NCI-H2227 treated with DMSO at 0.1 percent for 48 hours (cell line): Measurements from ENCODE around the gene RNASEH1.

Source experiments
- DNase-seq: peaks from one replicate; lab custom pipeline; 2025; lab: John Stamatoyannopoulos, UW

RNASEH1 gene, protein sequence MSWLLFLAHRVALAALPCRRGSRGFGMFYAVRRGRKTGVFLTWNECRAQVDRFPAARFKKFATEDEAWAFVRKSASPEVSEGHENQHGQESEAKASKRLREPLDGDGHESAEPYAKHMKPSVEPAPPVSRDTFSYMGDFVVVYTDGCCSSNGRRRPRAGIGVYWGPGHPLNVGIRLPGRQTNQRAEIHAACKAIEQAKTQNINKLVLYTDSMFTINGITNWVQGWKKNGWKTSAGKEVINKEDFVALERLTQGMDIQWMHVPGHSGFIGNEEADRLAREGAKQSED

DNA sequence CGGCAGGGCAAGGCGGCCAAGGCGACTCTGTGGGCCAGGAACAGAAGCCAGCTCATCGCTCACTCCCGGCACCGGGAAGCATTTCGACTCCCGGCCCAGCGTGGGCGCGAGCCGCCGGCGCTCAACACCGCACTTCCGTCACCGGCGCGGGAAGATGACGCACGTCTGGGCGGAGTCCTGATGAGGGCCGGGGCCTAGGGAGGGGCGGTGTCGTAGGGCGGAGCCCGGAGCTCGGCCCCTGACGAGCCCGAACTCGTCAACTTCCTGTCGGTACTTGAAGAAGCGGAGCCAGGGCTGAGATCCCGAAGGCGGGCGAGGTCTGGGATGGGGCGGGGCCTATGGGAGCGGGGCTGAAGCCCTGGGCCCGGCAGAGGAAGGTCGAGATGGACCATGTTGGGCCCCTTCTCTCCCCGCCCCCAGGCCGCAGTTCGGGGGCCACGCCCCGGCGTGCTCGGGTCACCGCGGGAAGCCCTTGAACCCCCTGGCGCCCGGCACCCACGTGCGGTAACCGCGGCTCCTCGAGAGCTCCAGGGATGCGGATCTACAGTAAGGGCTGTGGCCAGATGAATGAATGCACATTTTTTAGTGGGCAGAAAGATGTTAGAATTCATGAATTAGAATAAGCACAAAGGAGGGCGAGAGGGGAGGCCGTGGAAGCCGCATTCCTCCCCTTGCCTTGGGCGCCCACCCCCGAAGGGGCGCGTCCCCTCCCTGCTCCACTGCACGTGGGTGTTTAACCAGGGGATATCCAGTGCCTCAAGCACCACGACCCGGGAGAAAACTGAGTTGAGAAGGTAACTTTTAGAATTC is at the start of gene RNASEH1:
RNASEH1 (minus strand) TSS at position 129 of the 810 bp plus-strand sequence; CDS start at position 56, 73 bp downstream.
- DNase-seq, result peak; percentile 93

DNA sequence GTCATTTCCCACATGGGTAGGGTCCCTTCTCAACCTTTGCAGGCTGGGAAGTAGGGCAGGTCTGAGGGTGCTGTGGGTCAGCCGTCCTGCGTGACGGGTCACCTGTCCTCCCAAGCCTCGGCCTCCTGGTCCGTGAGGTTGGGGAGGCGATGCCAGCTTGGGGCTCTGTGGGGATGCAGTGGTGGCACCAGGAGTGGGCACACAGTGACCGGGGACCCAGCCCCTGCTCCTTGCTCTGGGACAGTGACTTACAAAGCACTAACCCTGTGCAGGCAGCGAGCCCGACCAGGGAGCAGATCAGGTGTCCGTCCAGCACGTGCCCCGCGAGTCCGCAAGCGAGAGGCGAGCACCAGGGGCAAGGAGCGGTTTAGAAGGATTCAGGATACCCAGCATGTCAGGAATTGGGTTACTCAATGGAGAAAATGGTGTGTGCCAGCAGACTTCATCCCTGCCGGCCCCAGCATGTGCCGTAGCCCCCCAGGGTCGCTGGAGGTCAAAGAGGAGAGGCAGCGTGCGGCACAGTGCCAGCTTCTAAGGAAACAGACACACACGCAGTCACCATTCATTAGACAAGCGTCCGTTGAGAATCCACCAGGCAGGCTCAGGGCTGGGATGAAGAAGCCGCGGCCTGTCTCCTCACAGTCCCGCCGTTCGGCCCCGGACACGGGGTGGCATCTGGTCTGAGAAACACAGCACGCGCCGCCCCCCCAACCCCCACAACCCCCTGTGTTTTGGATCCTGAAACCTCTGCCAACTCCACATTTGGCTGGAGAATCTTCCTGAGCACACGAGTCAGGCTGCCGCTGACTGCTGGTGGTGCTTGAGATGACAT is 48.5 kb upstream of the RNASEH1 start:
- DNase-seq, result no peak

DNA sequence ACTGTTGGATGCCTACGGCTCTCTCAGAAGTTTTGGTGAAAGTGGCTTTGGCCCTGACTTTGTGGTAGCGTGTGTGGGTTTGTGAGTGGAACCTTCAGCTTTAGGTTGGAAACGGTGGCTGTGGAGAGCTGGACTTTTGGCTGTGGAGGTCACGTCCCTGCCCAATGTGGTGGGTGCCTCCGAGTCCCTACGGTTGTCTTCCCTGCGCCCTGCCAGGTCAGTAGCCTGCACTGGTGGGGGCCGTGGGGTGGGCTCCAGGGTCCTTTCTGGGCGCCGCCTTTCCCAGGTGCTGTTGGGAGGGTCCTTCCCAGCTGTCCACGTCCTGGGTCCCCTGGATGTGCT is 47.9 kb upstream of the RNASEH1 start:
- no peak for DNase-seq

DNA sequence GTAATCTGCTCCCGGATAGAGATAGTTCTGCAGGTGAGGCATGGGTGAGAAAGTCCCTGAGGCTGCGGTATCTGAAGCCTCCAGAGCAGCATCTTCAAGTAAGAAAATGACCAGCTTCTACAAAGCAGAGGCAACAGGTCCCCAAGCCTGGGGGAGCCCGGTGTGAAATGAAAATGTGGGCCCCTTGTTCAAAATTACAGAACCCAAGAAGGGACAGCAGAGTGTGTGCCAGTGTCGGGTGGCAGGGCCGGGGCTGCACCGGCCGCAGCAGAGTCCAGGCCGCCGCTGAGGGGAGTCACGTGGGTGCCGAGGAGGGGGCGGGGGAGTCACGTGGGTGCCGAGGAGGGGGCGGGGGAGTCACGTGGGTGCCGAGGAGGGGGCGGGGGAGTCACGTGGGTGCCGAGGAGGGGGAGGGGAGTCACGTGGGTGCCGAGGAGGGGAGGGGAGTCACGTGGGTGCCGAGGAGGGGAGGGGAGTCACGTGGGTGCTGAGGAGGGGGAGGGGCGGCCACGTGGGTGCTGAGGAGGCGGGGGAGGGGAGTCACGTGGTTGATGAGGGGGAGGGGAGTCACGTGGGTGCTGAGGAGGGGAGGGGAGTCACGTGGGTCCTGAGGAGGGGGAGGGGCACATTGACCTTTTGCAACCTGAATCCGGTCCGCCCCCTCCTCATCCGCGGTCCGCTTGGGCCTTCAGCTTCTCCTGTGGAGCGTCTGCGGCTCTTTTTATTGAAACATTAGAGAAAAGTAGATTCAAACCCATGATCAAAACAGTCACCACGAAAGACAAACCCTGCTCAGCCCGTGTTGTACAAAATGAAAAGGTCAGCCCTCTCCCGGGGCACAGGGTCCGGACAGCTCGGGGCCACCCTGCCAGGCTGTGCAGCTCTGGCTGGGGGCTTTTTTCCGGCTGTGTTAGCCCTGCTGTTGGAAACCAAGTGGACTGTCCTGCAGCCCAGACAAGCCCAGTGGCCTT is 47.1 kb upstream of the RNASEH1 start:
- peak; percentile 82 for DNase-seq

DNA sequence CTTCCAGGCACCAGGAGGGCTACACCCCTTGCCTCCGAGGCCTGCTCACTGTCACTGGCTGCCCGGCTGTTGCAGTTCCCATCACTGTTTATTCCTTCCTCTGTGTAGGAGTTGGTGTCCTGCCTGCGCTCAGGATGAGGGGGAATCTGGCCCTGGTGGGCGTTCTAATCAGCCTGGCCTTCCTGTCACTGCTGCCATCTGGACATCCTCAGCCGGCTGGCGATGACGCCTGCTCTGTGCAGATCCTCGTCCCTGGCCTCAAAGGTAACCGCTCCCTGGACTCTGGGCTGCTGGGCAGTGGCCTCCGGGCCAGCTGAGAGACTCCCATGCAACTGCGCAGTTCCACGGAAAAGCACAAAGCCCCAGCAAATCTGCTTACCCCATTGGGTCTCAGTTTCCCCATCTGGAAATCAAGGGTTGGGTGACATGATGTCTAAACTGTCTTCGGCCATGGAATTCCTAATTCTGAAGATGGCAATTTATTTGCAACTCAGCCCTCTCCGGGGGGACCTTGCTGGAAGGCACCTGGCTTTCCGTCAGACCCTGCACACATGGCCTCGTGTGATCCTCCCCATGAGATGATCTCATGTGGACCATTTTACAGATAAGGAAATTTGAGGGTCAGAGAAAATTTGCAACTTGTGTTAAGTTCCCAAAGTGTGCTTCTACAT is 46.2 kb upstream of the RNASEH1 start:
- no peak for DNase-seq

DNA sequence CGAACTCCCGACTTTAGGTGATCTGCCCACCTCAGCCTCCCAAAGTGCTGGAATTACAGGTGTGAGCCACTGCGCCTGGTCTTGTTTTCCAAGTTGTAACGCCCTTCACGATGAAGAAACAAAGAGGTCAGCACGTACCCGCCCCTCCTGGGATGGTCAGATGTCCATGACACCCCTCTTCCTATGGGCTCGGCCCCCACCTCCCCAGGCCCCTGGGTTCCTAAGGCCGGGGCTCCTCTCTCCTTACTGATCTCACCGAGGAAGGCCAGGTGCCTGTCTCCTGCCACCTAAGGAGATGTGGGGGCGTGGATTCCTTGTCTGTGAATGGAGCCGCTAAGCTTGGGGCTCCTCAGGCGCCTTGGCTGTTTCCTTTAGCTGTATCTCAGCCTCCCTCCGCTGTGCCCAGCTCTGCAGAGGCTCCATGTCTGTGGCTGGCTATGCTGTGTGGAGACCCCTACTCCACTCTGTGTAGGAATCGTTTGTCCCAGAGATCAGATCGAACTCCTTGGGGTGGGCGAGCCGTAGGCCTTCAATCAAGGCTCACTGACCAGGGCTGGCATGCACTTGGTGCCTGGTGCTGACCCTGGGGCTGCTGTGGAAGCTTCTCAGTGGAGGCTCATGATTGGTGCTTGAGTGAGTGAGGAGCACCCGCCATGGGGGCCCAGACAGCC is 45.5 kb upstream of the RNASEH1 start:
- no peak for DNase-seq

DNA sequence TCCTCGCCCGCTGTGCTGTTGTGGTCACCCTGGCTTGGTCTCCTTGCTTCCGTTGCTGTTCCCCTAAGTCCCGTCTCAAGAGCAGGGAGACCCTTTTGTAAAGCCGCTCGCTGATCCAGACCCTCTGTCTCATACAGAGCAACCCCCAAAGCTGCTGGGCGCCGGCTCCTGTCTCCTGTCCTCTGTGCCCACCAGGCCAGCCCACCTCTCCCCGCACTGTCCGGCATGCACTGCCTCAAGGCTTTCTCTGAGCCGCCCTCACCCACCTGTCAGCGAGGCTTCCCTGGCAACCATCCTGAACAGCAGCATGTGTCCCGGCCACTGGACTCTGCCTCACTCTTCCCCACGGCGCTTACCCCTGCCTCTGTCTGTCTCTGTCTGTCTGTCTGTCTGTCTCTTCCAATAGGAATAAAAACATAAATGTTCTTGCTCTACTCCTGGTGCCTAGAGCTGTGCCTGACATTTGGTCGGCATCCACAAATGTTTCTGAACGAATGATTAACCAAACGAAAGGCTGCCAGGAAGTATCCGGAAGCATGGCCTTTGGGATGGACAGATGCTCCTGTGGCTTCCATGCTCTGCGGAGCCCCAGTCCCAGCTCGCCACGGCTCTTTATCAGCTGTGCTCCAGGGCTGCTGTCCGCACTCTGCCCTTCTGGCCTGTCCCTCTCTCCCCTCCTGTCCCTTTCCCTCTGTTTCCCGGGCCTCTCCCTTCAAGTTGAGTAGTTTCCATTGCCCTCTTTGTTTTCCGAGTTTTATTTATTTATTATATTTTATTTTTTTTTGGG is 44.6 kb upstream of the RNASEH1 start:
- no peak for DNase-seq

DNA sequence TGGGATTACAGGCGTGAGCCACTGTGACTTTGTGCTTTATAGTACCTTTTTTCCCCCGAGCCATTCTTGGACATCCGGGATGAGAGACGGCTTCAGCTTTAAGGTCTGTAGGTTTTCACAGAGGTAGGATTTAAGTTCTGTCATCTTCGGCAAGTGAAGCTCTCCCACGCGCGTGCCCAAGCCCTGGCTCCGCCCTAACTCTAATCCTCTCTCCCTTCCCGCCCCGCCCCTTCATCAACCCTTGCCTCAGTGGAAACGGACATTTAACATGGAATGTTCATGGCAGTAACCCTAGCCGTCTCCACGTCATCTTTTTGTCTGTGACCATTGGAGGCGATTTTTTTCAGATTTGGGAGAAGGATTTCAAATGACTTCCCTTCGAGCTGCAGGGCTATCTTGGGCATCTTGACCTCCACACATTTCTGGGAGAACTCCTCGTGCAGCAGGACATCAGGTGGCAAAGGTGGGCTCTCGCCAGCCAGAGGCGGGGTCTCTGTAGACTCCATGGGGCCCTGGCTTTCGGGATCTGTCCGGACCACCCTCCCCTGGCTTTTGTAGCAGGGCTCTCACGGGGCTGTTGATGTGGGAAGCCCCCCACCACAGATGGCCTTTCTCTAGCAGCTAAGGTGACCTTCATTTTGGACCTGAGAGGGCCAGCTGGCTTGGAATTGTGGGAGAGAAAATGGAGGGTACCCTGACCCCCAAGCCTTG is 43.6 kb upstream of the RNASEH1 start:
- DNase-seq, result no peak

DNA sequence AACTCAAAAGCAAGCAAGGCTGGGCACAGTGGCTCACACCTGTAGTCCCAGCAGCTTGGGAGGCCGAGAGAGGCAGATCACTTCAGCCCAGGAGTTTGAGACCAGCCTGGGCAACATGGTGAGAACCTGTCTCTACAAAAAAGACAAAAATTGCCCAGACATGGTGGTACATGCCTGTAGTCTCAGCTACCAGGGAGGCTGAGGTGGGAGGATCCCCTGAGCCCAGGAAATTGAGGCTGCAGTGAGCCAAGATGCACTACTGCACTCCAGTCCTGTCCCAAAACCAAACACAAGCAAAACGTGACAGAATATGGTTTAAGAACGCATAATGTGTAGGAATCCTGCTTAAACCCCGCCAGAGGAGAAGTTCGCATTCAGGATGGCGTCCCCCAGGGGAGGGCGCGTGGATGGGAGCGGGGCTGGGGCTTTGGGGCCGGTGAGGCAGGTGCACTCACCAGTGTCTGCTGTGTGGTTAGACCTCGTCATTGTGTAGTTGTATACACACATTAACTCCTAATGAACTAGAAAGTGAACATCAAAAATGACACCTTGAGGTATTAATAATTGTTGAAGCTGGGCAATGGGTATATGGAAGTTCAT is 42.2 kb upstream of the RNASEH1 start:
- no peak for DNase-seq

DNA sequence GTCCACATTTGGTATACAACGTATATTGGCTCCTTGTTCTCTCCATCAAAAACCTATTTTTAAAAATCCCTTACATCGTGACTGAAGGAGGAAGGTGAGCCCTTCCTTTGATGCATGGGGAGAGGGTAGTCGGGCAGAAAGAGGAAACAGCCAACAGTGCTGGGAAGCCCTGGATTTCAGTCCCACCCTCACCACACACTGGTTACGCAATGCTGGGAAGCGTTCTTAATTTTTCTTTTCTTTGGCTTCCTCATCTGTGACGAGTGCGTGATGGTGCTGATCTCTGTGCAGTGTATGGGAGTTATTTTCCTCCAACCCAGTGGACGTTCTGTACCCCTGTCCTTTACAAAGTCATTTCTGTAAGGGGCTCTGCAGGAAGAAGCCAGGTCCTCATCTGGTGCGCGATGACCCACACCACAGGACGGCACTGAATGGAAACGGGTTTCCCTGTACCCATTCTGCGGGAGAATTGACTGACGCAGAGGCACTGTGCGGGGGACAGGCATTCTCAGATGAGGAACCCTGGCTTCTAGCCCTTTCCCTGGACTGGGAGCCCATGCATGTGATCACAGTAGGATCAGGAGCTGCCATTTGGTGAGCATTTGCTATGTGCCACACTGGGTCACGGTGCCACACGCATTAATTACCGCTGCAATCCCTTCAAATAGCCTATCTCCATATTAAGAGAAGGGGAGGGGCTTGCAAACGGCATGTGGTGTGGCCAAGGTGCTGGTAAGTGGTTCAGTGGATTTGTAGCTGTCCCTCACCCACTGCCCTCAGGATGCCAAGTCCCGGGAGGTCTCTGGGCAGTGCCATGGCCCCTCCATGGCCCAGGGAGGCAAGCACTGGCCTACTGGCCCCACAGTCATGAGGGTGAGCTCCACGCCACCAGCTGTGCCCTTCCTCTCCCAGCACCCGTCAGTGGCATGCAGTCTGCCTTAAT is 41.0 kb upstream of the RNASEH1 start:
- no peak for DNase-seq

DNA sequence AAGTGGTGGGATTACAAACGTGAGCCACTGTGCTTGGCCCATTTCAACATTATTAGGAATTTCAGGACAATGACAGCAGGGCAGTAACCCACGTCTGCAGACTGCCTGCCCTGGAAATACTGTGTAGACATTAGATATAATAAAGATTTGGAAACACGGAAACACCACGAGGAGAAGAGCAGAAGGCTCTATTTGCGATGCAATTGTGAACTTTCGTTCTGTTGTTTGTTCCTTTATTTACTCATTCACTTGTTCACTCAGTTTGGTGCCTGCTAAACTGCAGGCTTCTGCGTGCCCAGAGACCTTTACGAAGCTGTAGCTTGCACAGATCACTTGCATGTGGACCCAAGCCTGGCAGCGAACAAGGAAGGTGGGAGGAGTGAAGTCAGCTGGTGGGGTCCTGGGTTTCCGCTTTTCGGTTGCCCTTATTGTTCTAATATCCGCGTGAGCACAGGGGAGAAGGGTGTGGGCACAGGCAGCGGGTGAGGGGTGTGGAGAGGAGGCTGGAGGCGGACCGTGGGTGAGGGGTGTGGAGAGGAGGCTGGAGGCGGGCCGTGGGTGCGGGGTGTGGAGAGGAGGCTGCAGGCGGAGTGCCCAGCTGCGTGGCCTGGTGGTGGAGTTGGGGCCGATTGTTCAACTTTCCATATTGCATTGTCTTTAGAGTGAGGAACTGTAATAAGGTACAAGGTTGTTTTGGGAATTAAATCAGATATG is 40.2 kb upstream of the RNASEH1 start:
- no peak for DNase-seq

DNA sequence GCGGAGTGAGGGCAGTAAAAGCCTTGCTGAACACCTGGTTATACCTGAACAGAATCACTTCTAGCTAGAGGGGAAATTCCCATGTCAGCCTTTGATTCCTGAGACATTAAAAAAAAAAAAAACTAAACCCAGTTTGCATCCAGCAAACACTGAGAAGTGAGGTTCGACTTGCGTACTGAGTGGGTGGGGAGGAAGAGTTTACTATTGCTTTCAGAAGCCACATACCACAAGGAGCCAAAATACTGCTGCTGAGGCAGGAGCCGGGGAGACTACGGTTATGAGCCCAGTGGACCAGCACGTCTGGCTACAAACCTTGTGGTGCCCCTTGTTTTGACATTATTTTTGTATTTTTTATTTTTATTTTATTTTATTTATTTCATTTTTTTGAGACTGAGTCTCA is 39.4 kb upstream of the RNASEH1 start:
- no peak for DNase-seq

DNA sequence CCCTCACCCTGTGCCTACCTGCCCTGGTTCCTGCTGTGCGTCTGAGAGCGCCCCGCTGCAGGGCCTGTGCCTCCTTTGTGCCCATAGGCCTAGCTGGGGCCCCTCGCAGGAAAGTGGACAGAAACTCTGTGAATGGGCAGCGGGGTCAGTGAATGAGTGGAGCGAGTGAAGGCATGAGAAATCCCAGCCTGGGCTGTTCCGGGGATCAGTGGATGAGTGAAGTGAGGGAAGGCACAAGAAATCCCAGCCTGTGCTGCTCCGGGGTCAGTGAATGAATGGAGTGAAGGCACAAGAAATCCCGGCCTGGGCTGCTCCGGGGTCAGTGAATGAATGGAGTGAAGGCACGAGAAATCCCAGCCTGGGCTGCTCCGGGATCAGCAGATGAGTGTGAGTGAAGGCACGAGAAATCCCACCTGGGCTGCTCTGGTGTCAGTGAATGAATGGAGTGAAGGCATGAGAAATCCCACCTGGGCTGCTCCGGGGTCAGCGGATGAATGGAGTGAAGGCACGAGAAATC is 38.8 kb upstream of the RNASEH1 start:
- no peak for DNase-seq

DNA sequence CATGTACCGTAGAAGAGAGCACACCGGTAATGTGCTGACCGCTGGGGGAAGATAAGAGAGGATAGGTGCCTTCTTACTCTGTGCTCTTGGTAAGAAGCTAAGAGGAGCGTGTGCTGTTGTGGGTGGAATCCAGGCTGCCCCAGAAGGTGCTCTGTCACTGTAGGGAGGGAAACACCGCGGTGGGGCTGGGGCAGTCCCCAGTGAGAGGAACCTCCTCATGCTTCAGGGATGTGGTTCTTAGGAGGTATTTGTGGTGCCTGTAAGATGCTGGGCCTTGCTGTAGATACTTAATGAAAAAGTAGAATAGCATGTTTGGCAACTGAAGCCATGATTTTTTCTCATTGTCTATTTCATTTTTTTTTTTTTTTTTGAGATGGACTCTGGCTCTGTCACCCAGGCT is 37.9 kb upstream of the RNASEH1 start:
- DNase-seq, result no peak

DNA sequence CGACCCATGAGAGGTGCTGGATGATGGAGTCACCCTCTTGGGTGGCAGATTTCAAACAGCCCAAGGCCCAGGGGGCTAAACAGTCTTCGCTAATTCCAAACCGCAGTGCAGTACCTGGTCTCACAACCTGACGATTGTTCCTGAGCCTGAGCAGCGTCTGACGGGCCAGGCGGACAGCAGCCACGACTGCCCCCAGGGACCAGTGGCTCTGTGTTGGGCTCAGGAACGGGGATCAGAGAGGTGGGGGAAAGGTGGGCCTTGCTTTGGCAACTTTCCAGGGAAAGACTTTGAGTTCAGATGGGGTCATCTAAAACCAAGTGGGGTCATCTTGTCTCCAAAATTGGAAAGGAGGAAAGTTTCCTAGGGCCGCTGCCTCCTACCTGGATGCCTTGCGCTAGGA is 37.3 kb upstream of the RNASEH1 start:
- no peak for DNase-seq

DNA sequence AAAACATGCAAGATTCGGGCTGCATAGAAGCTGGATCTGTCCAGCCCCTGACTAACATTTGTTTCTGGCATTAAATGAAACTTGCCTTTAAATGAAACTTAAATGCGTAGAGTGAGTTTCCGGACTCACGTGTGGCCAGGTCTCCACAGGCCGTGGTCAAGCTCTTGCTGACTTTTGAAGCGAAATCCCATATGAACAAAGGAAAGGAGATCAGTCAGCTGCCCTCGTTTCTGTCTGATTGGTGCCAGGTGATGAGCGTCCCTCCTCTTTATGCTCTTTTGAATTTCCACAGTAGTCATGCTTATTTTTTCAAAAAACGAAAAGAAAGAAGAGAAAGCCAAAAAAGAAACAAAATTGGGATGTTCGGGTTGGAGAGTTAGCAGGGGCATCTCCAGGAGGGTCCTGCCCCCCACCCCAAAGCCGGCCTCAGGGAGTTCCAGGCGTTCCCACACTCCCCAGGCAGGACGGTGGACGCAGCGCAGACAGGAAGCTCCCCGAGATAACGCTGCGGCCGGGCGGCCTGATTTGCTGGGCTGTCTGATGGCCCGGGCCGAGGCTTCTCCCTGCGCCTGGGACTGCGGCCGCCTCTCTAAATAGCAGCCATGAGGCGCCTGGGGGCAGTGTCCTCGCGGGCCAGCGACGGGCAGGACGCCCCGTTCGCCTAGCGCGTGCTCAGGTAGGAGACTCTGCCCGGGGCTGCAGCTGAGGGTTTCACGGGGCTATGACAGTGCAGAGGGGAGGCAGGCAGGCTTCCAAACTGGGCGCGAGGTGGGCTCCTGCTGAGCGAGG is 36.6 kb upstream of the RNASEH1 start, which contains the start of gene COLEC11:
COLEC11 (plus strand) TSS at position 620 of the 789 bp plus-strand sequence. CDS start 9,229 bp downstream, outside the sequence.
- DNase-seq, result no peak
